Upper lobe of right lung (tissue), 1 donor: Measurements from ENCODE around the gene MSMP. TPM values are rescaled to one million over a fixed set of nuclear protein-coding genes. Genes with fewer than 3 reads are reported as not detected.

Source experiments
- ATAC-seq: fragments of 200-7000 bp; cut with Tn5 transposase; one replicate; pipeline ENCODE4 v1.9.1; 2020; ENCODE audit warnings: mild to moderate bottlenecking, moderate library complexity
- DNase-seq: peaks from one replicate; pipeline ENCODE4 v3.0.0-alpha.2; 2020
- H3K27ac ChIP-seq: fragments of 200-600 bp; one replicate; pipeline ENCODE4 v1.8.0; 2022
- H3K27me3 ChIP-seq: fragments of 200-600 bp; one replicate; pipeline ENCODE4 v1.8.0; 2022; ENCODE audit warnings: mild to moderate bottlenecking
- H3K36me3 ChIP-seq: fragments of 200-600 bp; one replicate; pipeline ENCODE4 v1.8.0; 2022
- H3K4me1 ChIP-seq: fragments of 200-600 bp; one replicate; pipeline ENCODE4 v1.8.0; 2022
- H3K4me3 ChIP-seq: fragments of 200-600 bp; one replicate; pipeline ENCODE4 v1.8.0; 2022; ENCODE audit warnings: mild to moderate bottlenecking
- H3K9me3 ChIP-seq: fragments of 200-600 bp; one replicate; pipeline ENCODE4 v1.8.0; 2022
- CTCF ChIP-seq: fragments of 200-600 bp; IDR thresholded peaks from one replicate; pipeline ENCODE4 v1.8.0; 2022; ENCODE audit warnings: antibody characterized with exemption
- intact Hi-C: fragments of 100-400 bp; cut with DNase I; formaldehyde crosslinking; loops from one replicate; pipeline ENCODE4 v1.11.0; 2022
- total RNA-seq: library from RNA; stranded (reverse); fragmentation: NEBNext Ultra II Directional; extraction: Animal tissue kit (Norgen Biotek cat#: 25700); gene quantifications from one replicate; pipeline ENCODE4 v1.2.1, GENCODE V29; 2021
- donor health status: DM: no; HTN: yes; CAD: no; lungs with severe emphysema.

The MSMP gene
- total RNA-seq, 1 donor from 2014 or later = not detected

- no peak overlapping the region for H3K27ac ChIP-seq
- DNase-seq (no peak), ATAC-seq (no peak)
- H3K4me1 ChIP-seq = peaks cover 27% of the 10 kb centered on the region
- TF ChIP-seq CTCF = no peak
- H3K36me3 ChIP-seq = no peaks in the 10 kb centered on the region
- no peak overlapping the region for H3K4me3 ChIP-seq
- H3K27me3 ChIP-seq = no peaks in the 10 kb centered on the region
- H3K9me3 ChIP-seq = no peaks in the 10 kb centered on the region
- intact Hi-C loops = no loop called here
Measured at GRCh38 chr9:35760651-35761050, 6.6 kb upstream of the MSMP start.

GRCh38 chr9:35759795-35760194 is 5.7 kb upstream of the MSMP start:
- Histone ChIP-seq H3K27ac (no peak overlapping the region), H3K4me3 (no peak overlapping the region), H3K4me1 (peaks cover 27% of the 10 kb centered on the region), H3K9me3 (no peaks in the 10 kb centered on the region), H3K27me3 (no peaks in the 10 kb centered on the region), H3K36me3 (no peaks in the 10 kb centered on the region)
- intact Hi-C loops = no loop called here
- no peak for TF ChIP-seq CTCF
- ATAC-seq (no peak), DNase-seq (no peak)

GRCh38 chr9:35758475-35759050 is 4.5 kb upstream of the MSMP start:
- no peaks in the 10 kb centered on the region for H3K9me3 ChIP-seq
- peaks cover under 1% of the 10 kb centered on the region for H3K36me3 ChIP-seq
- peak overlapping the region; percentile 89 for H3K27ac ChIP-seq
- DNase-seq (no peak), ATAC-seq (peak; percentile 6)
- TF ChIP-seq CTCF = no peak
- H3K27me3 ChIP-seq = no peaks in the 10 kb centered on the region
- peak overlapping the region; percentile 57 for H3K4me3 ChIP-seq
- intact Hi-C loops = no loop called here
- peaks cover 27% of the 10 kb centered on the region for H3K4me1 ChIP-seq

GRCh38 chr9:35757892-35758275 is 3.8 kb upstream of the MSMP start:
- DNase-seq (no peak), ATAC-seq (no peak)
- Histone ChIP-seq H3K4me3 (peak overlapping the region; percentile 57), H3K4me1 (peaks cover 27% of the 10 kb centered on the region), H3K36me3 (peaks cover 7% of the 10 kb centered on the region), H3K27me3 (no peaks in the 10 kb centered on the region), H3K27ac (peak overlapping the region; percentile 89), H3K9me3 (no peaks in the 10 kb centered on the region)
- intact Hi-C loops = no loop called here
- TF ChIP-seq CTCF = no peak

- peaks cover 13% of the 10 kb centered on the region for H3K36me3 ChIP-seq
- DNase-seq = no peak
- intact Hi-C loops = no loop called here
- H3K27me3 ChIP-seq = no peaks in the 10 kb centered on the region
- peak overlapping the region; percentile 57 for H3K4me3 ChIP-seq
- H3K4me1 ChIP-seq = peaks cover 27% of the 10 kb centered on the region
- H3K9me3 ChIP-seq = no peaks in the 10 kb centered on the region
- H3K27ac ChIP-seq = peak overlapping the region; percentile 89
- peak; percentile 76 for ATAC-seq
- no peak for TF ChIP-seq CTCF
Measured at GRCh38 chr9:35757226-35757891, 3.3 kb upstream of the MSMP start.
